CD14-positive monocyte (primary cell): ENCODE data around the gene ACO2. TPM values are rescaled to one million over a fixed set of nuclear protein-coding genes. Genes with fewer than 3 reads are reported as not detected.

Experiments used
- DNase-seq, 3 donors: peaks; one replicate each; pipeline ENCODE4 v3.0.0-alpha.2; 2011 to 2022
- H2AFZ ChIP-seq: 2 replicates; pipeline ENCODE4 v1.6.0; 2012; ENCODE audit warnings: mild to moderate bottlenecking, low read depth, low read length, inconsistent platforms; ENCODE audit not compliant: insufficient read depth, poor library complexity, severe bottlenecking
- H3K27ac ChIP-seq, 2 donors: 1 replicate in 1 of 2; 2 replicates in 1 of 2; pipeline ENCODE4 v1.5.1; 2012 to 2013; ENCODE audit warnings: low read length in 2 of 2, control low read depth in 1 of 2, inconsistent platforms in 1 of 2, low read depth in 1 of 2, mild to moderate bottlenecking in 1 of 2
- H3K27me3 ChIP-seq, 2 donors: one replicate each; pipeline versions ENCODE4 v1.6.0 to v1.6.1; 2011 to 2013; ENCODE audit warnings: low read length in 2 of 2; ENCODE audit not compliant: control insufficient read depth in 2 of 2, insufficient read depth in 2 of 2
- H3K36me3 ChIP-seq, 2 donors: replicated peaks in 1 of 2; 1 replicate in 1 of 2; 2 replicates in 1 of 2; pipeline versions ENCODE4 v1.5.1 to v1.6.1; 2012 to 2013; ENCODE audit warnings: low read length in 2 of 2, control low read depth in 1 of 2, inconsistent platforms in 1 of 2, mild to moderate bottlenecking in 1 of 2; ENCODE audit not compliant: insufficient read depth in 2 of 2, control insufficient read depth in 1 of 2
- H3K4me1 ChIP-seq, 2 donors: 1 replicate in 1 of 2; 2 replicates in 1 of 2; pipeline versions ENCODE4 v1.5.1 to v1.6.1; 2012 to 2013; ENCODE audit warnings: low read length in 2 of 2, control low read depth in 1 of 2, inconsistent platforms in 1 of 2, mild to moderate bottlenecking in 1 of 2, moderate library complexity in 1 of 2; ENCODE audit not compliant: insufficient read depth in 2 of 2, control insufficient read depth in 1 of 2
- H3K4me2 ChIP-seq: replicated peaks from 2 replicates; pipeline ENCODE3; 2012; ENCODE audit warnings: low read length, moderate library complexity, mild to moderate bottlenecking; ENCODE audit not compliant: poor library complexity, severe bottlenecking; ENCODE audit errors: extremely low read depth
- H3K4me3 ChIP-seq, 3 experiments: fragments of 200-600 bp in 1 of 3; sonication (generic) in 1 of 3; replicated peaks in 1 of 3; 1 replicate in 2 of 3; 2 replicates in 1 of 3; pipeline ENCODE4 v1.5.1; 2011 to 2013; ENCODE audit warnings: low read length in 3 of 3, mild to moderate bottlenecking in 3 of 3, control low read depth in 2 of 3, low read depth in 2 of 3, inconsistent platforms in 1 of 3, moderate library complexity in 1 of 3
- H3K79me2 ChIP-seq: 2 replicates; pipeline ENCODE4 v1.6.0; 2012; ENCODE audit warnings: mild to moderate bottlenecking, control low read depth, inconsistent platforms, low read length, moderate library complexity; ENCODE audit not compliant: insufficient read depth
- H3K9ac ChIP-seq: 2 replicates; pipeline ENCODE4 v1.6.0; 2017; ENCODE audit warnings: low read length, mild to moderate bottlenecking; ENCODE audit not compliant: insufficient read depth, poor library complexity, severe bottlenecking
- H3K9me3 ChIP-seq, 2 donors: replicated peaks in 1 of 2; 1 replicate in 1 of 2; 2 replicates in 1 of 2; pipeline versions ENCODE4 v1.5.1 to v1.6.1; 2012 to 2013; ENCODE audit warnings: low read length in 2 of 2, control low read depth in 1 of 2; ENCODE audit not compliant: control insufficient read depth in 1 of 2, insufficient read depth in 1 of 2
- H4K20me1 ChIP-seq: 2 replicates; pipeline ENCODE4 v1.6.0; 2012; ENCODE audit warnings: mild to moderate bottlenecking, low read length, control low read depth, moderate library complexity; ENCODE audit not compliant: insufficient read depth
- H3K27ac Mint-ChIP-seq, 7 donors: one replicate each; pipeline ENCODE4 v1.8.0; 2020; ENCODE audit warnings: mild to moderate bottlenecking in 7 of 7, mixed read lengths in 7 of 7, moderate library complexity in 6 of 7, inconsistent platforms in 2 of 7
- H3K27me3 Mint-ChIP-seq, 3 donors: one replicate each; pipeline ENCODE4 v1.8.0; 2021 to 2022; ENCODE audit warnings: low read depth in 3 of 3, mild to moderate bottlenecking in 3 of 3, mixed read lengths in 3 of 3, moderate library complexity in 3 of 3, inconsistent platforms in 1 of 3
- H3K36me3 Mint-ChIP-seq, 2 donors: one replicate each; pipeline ENCODE4 v1.8.0; 2020; ENCODE audit warnings: mixed read lengths in 2 of 2, inconsistent platforms in 1 of 2, mild to moderate bottlenecking in 1 of 2
- H3K4me1 Mint-ChIP-seq: one replicate; pipeline ENCODE4 v1.8.0; 2020; ENCODE audit warnings: mild to moderate bottlenecking, mixed read lengths
- H3K4me3 Mint-ChIP-seq, 2 donors: one replicate each; pipeline ENCODE4 v1.8.0; 2020; ENCODE audit warnings: mild to moderate bottlenecking in 2 of 2, mixed read lengths in 2 of 2, moderate library complexity in 1 of 2
- H3K9me3 Mint-ChIP-seq, 7 donors: one replicate each; pipeline ENCODE4 v1.8.0; 2020 to 2022; ENCODE audit warnings: mixed read lengths in 7 of 7, mild to moderate bottlenecking in 6 of 7, moderate library complexity in 6 of 7, inconsistent platforms in 2 of 7
- WGBS: methylation state at CpG from one replicate; pipeline ENCODE4 v1.1.5; 2013; ENCODE audit warnings: missing lambda C conversion rate; ENCODE audit not compliant: insufficient coverage; 5-methylcytosine and 5-hydroxymethylcytosine counted together
- intact Hi-C, 2 donors: fragments of 100-400 bp; cut with micrococcal nuclease; formaldehyde crosslinking; loops; one replicate each; pipeline versions ENCODE4 v1.15.0 to v1.15.1; 2023
- polyA plus RNA-seq, 3 donors: library from polyadenylated mRNA; depleted of rRNA in 1 of 3; unstranded in 2 of 3; stranded (reverse) in 1 of 3; fragments of 300-500 nt in 2 of 3; fragments of >200 nt in 1 of 3; fragmentation: Illumina TruSeq in 2 of 3; gene quantifications; 1 replicate in 2 of 3; 2 replicates in 1 of 3; pipeline ENCODE4 v1.2.3, GENCODE V29; 2012 to 2021
- TF ChIP-seq, protein P1 (sequence below): fragments of 200-600 bp; IDR thresholded peaks from one replicate; pipeline ENCODE4 v1.8.0; 2022; ENCODE audit warnings: antibody characterized with exemption, mild to moderate bottlenecking

The ACO2 gene
- polyA plus RNA-seq, 3 donors: 56.8 to 75.8 (median 64.2) TPM

DNA sequence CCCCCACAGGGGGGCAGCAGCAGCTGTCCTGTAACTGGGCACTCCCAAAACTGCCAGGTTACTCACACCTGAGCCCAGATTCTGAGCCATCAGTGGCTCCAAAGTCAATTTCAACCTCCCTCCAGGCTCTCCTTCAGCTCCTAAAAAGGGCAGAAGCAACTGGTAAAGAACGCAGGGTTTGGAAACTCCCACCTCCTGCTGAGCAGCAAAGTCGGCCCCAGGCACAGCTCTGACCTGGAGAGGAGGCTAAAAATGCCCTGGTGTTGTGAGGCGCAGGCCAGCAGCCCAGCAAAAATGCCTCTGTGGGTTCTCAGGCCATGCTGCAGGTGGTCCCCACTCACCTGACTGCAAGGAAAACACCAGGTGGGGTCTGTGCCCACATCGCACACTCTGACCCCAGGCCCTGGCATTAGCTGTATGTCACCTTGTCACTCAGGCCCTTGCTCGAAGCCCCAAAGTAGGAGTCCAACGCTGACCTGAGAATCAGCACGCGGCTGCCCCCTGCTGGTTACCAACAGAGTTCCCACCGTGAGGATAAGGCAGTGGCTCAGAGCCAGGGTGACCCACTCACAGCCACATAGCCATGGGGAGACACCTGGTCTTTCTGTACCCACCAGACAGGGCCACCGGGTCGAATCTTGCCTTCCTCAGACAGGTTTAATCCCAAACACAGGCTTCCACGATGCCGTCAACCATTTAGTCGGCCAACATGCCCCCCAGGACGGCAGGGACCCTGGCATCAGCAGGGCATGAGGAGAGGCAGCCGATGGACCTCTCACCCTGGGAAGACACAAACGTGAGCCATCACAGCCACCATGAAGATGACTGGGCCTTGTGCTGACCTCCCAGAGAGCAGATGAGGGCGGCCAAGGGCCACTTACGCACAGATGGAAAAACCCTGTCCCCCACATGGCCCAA lies 64.2 kb downstream of the ACO2 start:
- Histone ChIP-seq H3K4me2 (no peak overlapping the region), H2AFZ (no peak overlapping the region), H4K20me1 (peaks cover 37% of the 10 kb centered on the region), H3K9me3 (no peaks in the 10 kb centered on the region), H3K79me2 (no peaks in the 10 kb centered on the region), H3K27ac (peak overlapping the region in 1 of 2 donors; percentile 18), H3K9ac (no peak overlapping the region), H3K27me3 (no peaks in the 10 kb centered on the region), H3K36me3 (peaks cover 45 to 59% of the 10 kb centered on the region in 2 donors), H3K4me1 (no peaks in the 10 kb centered on the region), H3K4me3 (no peak overlapping the region)
- 70% methylated on average over 15 of the region's 19 CpGs for WGBS
- peak; percentile 47 to 62 (median 60) for DNase-seq
- peak overlapping the region in 3 of 7 donors; percentile 19 to 58 (median 42) for H3K27ac Mint-ChIP-seq
- no peaks in the 10 kb centered on the region for H3K9me3 Mint-ChIP-seq
- TF ChIP-seq, protein P1, sequence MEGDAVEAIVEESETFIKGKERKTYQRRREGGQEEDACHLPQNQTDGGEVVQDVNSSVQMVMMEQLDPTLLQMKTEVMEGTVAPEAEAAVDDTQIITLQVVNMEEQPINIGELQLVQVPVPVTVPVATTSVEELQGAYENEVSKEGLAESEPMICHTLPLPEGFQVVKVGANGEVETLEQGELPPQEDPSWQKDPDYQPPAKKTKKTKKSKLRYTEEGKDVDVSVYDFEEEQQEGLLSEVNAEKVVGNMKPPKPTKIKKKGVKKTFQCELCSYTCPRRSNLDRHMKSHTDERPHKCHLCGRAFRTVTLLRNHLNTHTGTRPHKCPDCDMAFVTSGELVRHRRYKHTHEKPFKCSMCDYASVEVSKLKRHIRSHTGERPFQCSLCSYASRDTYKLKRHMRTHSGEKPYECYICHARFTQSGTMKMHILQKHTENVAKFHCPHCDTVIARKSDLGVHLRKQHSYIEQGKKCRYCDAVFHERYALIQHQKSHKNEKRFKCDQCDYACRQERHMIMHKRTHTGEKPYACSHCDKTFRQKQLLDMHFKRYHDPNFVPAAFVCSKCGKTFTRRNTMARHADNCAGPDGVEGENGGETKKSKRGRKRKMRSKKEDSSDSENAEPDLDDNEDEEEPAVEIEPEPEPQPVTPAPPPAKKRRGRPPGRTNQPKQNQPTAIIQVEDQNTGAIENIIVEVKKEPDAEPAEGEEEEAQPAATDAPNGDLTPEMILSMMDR: peak; percentile 87
- H3K27me3 Mint-ChIP-seq: peaks cover 0 to 4% (median 0%) of the 10 kb centered on the region in 3 donors
- intact Hi-C loops: no loop called here
- no peak overlapping the region for H3K4me3 Mint-ChIP-seq
- H3K4me1 Mint-ChIP-seq: peaks cover 3% of the 10 kb centered on the region
- H3K36me3 Mint-ChIP-seq: peaks cover 40 to 80% of the 10 kb centered on the region in 2 donors

DNA sequence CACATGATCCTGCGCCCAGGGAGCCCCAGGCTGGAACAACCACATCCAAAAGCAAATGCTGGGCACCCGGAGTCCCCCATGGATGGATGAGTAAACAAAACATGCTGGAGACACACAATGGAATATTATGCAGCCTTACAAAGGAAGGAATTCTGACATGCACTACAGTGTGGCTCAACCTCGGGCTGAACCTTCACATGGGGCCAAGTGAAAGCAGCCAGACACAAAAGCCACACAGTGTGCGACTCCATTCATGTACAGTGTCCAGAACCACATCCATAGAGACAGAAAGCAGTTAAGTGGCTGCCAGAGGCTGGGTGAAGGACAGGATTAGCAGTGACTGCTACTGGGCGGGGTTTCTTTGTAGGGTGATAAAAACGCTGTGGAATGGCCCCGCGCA lies 65.3 kb downstream of the ACO2 start:
- H2AFZ ChIP-seq: no peak overlapping the region
- no peaks in the 10 kb centered on the region for H3K4me1 ChIP-seq
- peaks cover 36 to 58% of the 10 kb centered on the region in 2 donors for H3K36me3 ChIP-seq
- H3K27me3 Mint-ChIP-seq: no peaks in the 10 kb centered on the region
- intact Hi-C loops: no loop called here
- H3K4me1 Mint-ChIP-seq: peaks cover 3% of the 10 kb centered on the region
- no peak overlapping the region for H3K4me3 Mint-ChIP-seq
- H3K9me3 Mint-ChIP-seq: no peaks in the 10 kb centered on the region
- no peak for DNase-seq
- H3K36me3 Mint-ChIP-seq: peaks cover 34 to 80% of the 10 kb centered on the region in 2 donors
- TF ChIP-seq, protein P1: no peak
- no peak overlapping the region for H3K4me2 ChIP-seq
- no peaks in the 10 kb centered on the region for H3K79me2 ChIP-seq
- H3K27ac Mint-ChIP-seq: no peak overlapping the region
- 97% methylated on average over 3 of the region's 8 CpGs for WGBS
- peaks cover 32% of the 10 kb centered on the region for H4K20me1 ChIP-seq
- H3K9ac ChIP-seq: no peak overlapping the region
- H3K27me3 ChIP-seq: no peaks in the 10 kb centered on the region
- H3K4me3 ChIP-seq: no peak overlapping the region
- no peaks in the 10 kb centered on the region for H3K9me3 ChIP-seq
- no peak overlapping the region for H3K27ac ChIP-seq
